BLaER1 treated with 17β-estradiol and CSF1 and Interleukin-3, amounts not matched to agents 10 nM and 100 nM (cell line): Measurements from ENCODE around the gene ASTN1.

Experiments
- H3K27ac ChIP-seq, 11 experiments: shearing (Covaris generic); formaldehyde crosslinking; 2 replicates each; pipeline ENCODE4 v1.8.1; 2022
- H3K27me3 ChIP-seq, 11 experiments: shearing (Covaris generic); formaldehyde crosslinking; 2 replicates each; pipeline ENCODE4 v1.8.1; 2022
- H3K36me3 ChIP-seq, 11 experiments: shearing (Covaris generic); formaldehyde crosslinking; 2 replicates each; pipeline ENCODE4 v1.8.1; 2022
- H3K4me1 ChIP-seq, 10 experiments: shearing (Covaris generic); formaldehyde crosslinking; 2 replicates each; pipeline ENCODE4 v1.8.1; 2022
- H3K4me2 ChIP-seq, 11 experiments: shearing (Covaris generic); formaldehyde crosslinking; 2 replicates each; pipeline ENCODE4 v1.8.1; 2022
- H3K4me3 ChIP-seq, 10 experiments: shearing (Covaris generic); formaldehyde crosslinking; 2 replicates each; pipeline ENCODE4 v1.8.1; 2022
- H3K9ac ChIP-seq, 11 experiments: shearing (Covaris generic); formaldehyde crosslinking; 2 replicates each; pipeline ENCODE4 v1.8.1; 2022
- H3K9me3 ChIP-seq, 11 experiments: shearing (Covaris generic); formaldehyde crosslinking; replicated peaks in 1 of 11; 2 replicates each; pipeline ENCODE4 v1.8.1; 2022
- H4K20me1 ChIP-seq, 11 experiments: shearing (Covaris generic); formaldehyde crosslinking; 2 replicates each; pipeline ENCODE4 v1.8.1; 2022
- Cebpa-rat ChIP-seq, 11 experiments: shearing (Covaris generic); IDR thresholded peaks; 2 replicates each; pipeline ENCODE4 v1.8.1; 2022

The ASTN1 gene

GRCh38 chr1:176880955-176881595 is 283.4 kb downstream of the ASTN1 start:
- no peaks in the 10 kb centered on the region for H3K36me3 ChIP-seq
- H4K20me1 ChIP-seq = no peaks in the 10 kb centered on the region
- H3K4me3 ChIP-seq = no peak overlapping the region
- H3K4me1 ChIP-seq = peaks cover 0 to 5% (median 0%) of the 10 kb centered on the region in 10 experiments; a peak in 2 of 20 replicates
- no peak overlapping the region for H3K4me2 ChIP-seq
- TF ChIP-seq Cebpa-rat (IDR thresholded peaks at IDR 0.05) = no peak
- no peaks in the 10 kb centered on the region for H3K27me3 ChIP-seq
- no peak overlapping the region for H3K9ac ChIP-seq
- H3K9me3 ChIP-seq = no peaks in the 10 kb centered on the region
- no peak overlapping the region for H3K27ac ChIP-seq

GRCh38 chr1:176879784-176880620 is 284.5 kb downstream of the ASTN1 start:
- no peak overlapping the region for H3K4me2 ChIP-seq
- no peak overlapping the region for H3K4me3 ChIP-seq
- no peaks in the 10 kb centered on the region for H3K9me3 ChIP-seq
- H3K36me3 ChIP-seq = no peaks in the 10 kb centered on the region
- H3K9ac ChIP-seq = no peak overlapping the region
- H3K27ac ChIP-seq = no peak overlapping the region
- H3K27me3 ChIP-seq = no peaks in the 10 kb centered on the region
- no peak for TF ChIP-seq Cebpa-rat (IDR thresholded peaks at IDR 0.05)
- no peaks in the 10 kb centered on the region for H4K20me1 ChIP-seq
- peaks cover 0 to 5% (median 0%) of the 10 kb centered on the region in 10 experiments; a peak in 2 of 20 replicates for H3K4me1 ChIP-seq

DNA sequence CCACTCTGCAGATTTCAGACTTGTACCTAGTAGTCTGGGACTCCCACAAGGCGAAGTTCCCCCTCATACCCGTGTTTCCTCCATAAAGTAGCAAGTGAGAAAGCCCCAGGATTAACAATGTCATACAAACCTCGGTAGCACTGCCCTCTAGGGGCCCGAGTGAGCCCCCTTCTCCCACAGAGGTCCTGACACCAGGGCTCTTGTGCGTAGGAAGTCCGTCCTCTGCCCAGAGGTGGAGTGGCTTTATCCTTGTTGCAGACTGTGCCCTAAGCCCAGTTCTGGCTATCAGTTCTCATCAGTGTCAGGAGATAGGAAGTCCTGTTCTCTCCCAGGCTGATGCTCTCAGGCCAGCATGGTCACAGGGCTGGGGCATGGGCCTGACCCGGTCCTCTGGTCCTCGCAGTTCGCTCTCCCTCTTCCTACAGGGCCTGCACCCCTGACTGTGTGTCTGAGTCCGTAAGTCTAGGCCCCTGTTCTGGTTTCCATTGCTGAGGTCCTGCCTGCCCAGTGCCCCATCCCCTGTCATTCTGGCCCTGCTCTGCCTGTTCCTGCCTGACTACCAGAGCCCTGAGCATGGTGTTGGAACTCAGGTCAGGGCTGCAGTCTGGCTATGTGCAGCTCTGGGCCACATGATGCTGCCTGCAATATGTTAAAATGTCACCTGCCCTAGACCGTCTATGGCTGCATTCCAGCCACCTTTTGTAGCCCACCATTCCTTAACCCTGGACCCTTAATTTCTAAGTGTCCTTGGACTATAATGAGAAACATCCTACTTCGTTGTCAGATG is 285.6 kb downstream of the ASTN1 start:
- no peak overlapping the region for H3K27ac ChIP-seq
- no peak overlapping the region for H3K4me3 ChIP-seq
- H3K27me3 ChIP-seq = no peaks in the 10 kb centered on the region
- H3K4me2 ChIP-seq = no peak overlapping the region
- no peaks in the 10 kb centered on the region for H3K9me3 ChIP-seq
- no peak overlapping the region for H3K9ac ChIP-seq
- H3K4me1 ChIP-seq = no peaks in the 10 kb centered on the region
- no peaks in the 10 kb centered on the region for H3K36me3 ChIP-seq
- TF ChIP-seq Cebpa-rat (IDR thresholded peaks at IDR 0.05) = no peak
- H4K20me1 ChIP-seq = no peaks in the 10 kb centered on the region

DNA sequence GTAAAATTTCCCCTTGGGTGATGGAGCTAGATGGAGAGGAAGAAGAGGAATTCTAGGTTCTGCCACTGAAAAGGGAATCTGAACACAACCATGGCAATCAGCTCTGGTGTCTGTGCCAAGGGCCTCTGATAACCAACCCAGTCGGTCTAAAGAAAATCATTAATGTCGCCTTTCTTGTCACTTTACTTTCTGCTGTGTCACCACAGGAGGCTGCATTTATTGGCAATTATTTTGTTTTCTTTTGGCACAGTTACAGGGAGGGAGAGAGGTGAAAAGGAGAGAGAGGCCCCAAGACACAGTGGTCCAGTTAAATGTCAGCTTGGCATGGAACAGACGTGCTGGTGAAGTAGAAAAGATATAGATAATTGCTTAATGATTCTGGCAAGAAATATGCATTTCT is 287.0 kb downstream of the ASTN1 start:
- no peak for TF ChIP-seq Cebpa-rat (IDR thresholded peaks at IDR 0.05)
- no peaks in the 10 kb centered on the region for H4K20me1 ChIP-seq
- no peaks in the 10 kb centered on the region for H3K4me1 ChIP-seq
- H3K4me2 ChIP-seq = no peak overlapping the region
- H3K9ac ChIP-seq = no peak overlapping the region
- no peaks in the 10 kb centered on the region for H3K9me3 ChIP-seq
- H3K36me3 ChIP-seq = no peaks in the 10 kb centered on the region
- no peak overlapping the region for H3K27ac ChIP-seq
- no peaks in the 10 kb centered on the region for H3K27me3 ChIP-seq
- no peak overlapping the region for H3K4me3 ChIP-seq

DNA sequence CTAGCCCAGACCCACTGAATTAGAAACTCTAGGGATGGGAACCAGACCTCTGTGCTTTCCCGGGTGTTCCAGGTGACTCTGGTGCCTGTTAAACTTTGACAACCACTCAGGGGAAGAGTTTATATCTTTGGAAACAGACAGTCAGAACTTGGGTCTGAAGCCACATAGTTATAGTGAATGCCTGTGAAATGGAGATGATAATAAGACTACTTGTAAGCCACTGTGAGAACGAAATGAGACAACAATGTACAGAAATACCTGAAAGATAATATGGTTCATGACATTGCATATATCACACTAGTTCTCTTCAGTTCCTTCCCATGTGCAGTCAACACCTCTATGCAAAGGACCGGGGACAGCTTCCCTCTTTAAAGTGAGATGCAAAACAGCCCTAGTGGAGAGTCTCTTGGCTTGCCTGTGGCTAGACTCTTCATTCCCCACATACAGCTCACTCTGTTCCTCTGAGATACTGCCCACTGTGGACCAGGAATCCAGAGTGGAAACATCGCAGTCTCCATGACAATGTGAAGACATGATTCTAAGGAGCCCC is 287.5 kb downstream of the ASTN1 start:
- Histone ChIP-seq H3K4me1 (no peaks in the 10 kb centered on the region), H3K4me2 (no peak overlapping the region), H3K36me3 (no peaks in the 10 kb centered on the region), H3K9ac (no peak overlapping the region), H3K9me3 (no peaks in the 10 kb centered on the region), H3K4me3 (no peak overlapping the region), H3K27ac (no peak overlapping the region), H4K20me1 (no peaks in the 10 kb centered on the region), H3K27me3 (no peaks in the 10 kb centered on the region)
- no peak for TF ChIP-seq Cebpa-rat (IDR thresholded peaks at IDR 0.05)

DNA sequence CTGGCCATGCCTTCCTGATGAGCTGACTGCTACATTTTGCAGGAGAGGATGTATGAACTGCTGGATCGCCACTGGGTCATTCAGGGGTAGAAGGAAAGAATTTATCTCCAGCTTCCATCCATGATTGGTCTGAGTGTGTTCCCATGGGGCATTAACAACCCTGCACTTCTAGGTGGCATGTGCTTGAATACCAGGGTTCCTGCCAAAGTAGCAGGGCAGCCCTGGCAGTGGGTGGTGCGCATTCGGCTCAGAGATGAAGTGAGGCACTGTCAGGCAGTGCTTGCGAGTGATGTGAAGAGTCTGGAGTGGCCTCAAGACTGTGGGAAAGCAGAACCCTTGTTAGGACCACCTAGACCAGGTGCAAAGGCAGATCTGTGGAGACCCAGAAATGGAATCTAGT is 294.9 kb downstream of the ASTN1 start:
- Histone ChIP-seq H4K20me1 (no peaks in the 10 kb centered on the region), H3K36me3 (no peaks in the 10 kb centered on the region), H3K4me3 (no peak overlapping the region), H3K27ac (no peak overlapping the region), H3K27me3 (no peaks in the 10 kb centered on the region), H3K4me1 (no peaks in the 10 kb centered on the region), H3K9me3 (no peaks in the 10 kb centered on the region), H3K9ac (no peak overlapping the region), H3K4me2 (no peak overlapping the region)
- TF ChIP-seq Cebpa-rat (IDR thresholded peaks at IDR 0.05) = no peak

- Histone ChIP-seq H4K20me1 (no peaks in the 10 kb centered on the region), H3K36me3 (no peaks in the 10 kb centered on the region), H3K27ac (no peak overlapping the region), H3K4me1 (no peaks in the 10 kb centered on the region), H3K4me3 (no peak overlapping the region), H3K27me3 (no peaks in the 10 kb centered on the region), H3K9ac (no peak overlapping the region), H3K4me2 (no peak overlapping the region), H3K9me3 (no peaks in the 10 kb centered on the region)
- TF ChIP-seq Cebpa-rat (IDR thresholded peaks at IDR 0.05) = no peak
Observed at GRCh38 chr1:176866011-176866714, 298.3 kb downstream of the ASTN1 start.

DNA sequence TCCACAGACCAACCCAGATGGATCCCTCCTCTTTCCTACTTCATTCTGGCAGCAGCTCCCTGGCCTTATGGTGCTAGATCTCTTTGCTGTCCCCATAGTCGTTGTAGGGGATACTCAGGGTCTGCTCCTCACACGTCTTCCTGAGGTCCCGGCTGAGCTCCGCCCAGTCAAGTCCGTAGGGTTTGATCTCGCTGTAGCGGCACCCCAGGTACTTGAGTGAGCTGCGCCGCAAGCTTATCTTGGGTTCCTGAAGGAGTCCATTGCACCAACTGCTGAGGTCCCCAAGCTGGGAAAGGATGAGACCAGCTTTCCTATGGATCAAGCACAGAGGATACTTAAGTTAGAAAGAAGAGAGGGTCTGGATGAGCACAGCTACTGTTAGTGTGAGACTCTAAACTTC is 300.3 kb downstream of the ASTN1 start:
- Histone ChIP-seq H3K9me3 (no peaks in the 10 kb centered on the region), H3K36me3 (no peaks in the 10 kb centered on the region), H3K27ac (no peak overlapping the region), H3K4me3 (no peak overlapping the region), H3K9ac (no peak overlapping the region), H3K27me3 (no peaks in the 10 kb centered on the region), H4K20me1 (no peaks in the 10 kb centered on the region), H3K4me1 (no peaks in the 10 kb centered on the region), H3K4me2 (no peak overlapping the region)
- TF ChIP-seq Cebpa-rat (IDR thresholded peaks at IDR 0.05) = no peak

- TF ChIP-seq Cebpa-rat (IDR thresholded peaks at IDR 0.05) = no peak
Observed at GRCh38 chr1:176863613-176864012, 300.9 kb downstream of the ASTN1 start.

More at GRCh38 chr1:176863613-176864012, 300.9 kb downstream of the ASTN1 start:
- H3K27ac ChIP-seq = no peak overlapping the region
- no peaks in the 10 kb centered on the region for H3K36me3 ChIP-seq
- no peaks in the 10 kb centered on the region for H4K20me1 ChIP-seq
- H3K27me3 ChIP-seq = no peaks in the 10 kb centered on the region
- no peak overlapping the region for H3K9ac ChIP-seq
- H3K4me3 ChIP-seq = no peak overlapping the region
- H3K4me2 ChIP-seq = no peak overlapping the region
- no peaks in the 10 kb centered on the region for H3K9me3 ChIP-seq
- no peaks in the 10 kb centered on the region for H3K4me1 ChIP-seq
